MCF 10A (cell line): Measurements from ENCODE around the gene POLR2E. TPM values are rescaled to one million over a fixed set of nuclear protein-coding genes. Genes with fewer than 3 reads are reported as not detected.
A peak's percentile ranks its signal among the peaks of the same experiment; 100 is the strongest.
"Not testable (repeated sequence)": the region's sequence is repeated elsewhere in the genome, so short reads cannot be mapped to it uniquely, and the experiment has no call there.

Source experiments
- BruUV-seq: library from RNA; stranded (reverse); fragments of 400-500 nt; replicated peaks from 2 replicates; lab custom pipeline; 2021; lab: Mats Ljungman, UMichigan
- CTCF ChIA-PET: fragments of 300-600 bp; sonication (Branson Sonifier 250); formaldehyde crosslinking; extraction: SDS; loops from one replicate; lab custom pipeline; 2021; ENCODE audit warnings: antibody characterized with exemption, inconsistent platforms; lab: Yijun Ruan, JAX
- POLR2A ChIA-PET: fragments of 300-600, 350-650 bp; sonication (Branson Sonifier 250); formaldehyde crosslinking; extraction: SDS; loops from one replicate; lab custom pipeline; 2020; ENCODE audit warnings: antibody characterized with exemption, inconsistent platforms; lab: Yijun Ruan, JAX
- DNase-seq: peaks from one replicate; pipeline ENCODE4 v3.0.0-alpha.2; 2018; ENCODE audit not compliant: unreplicated experiment
- H3K27ac Mint-ChIP-seq: one replicate; pipeline ENCODE4 v1.8.0; 2022; ENCODE audit warnings: mild to moderate bottlenecking, low read depth, mixed read lengths; ENCODE audit not compliant: unreplicated experiment
- H3K27me3 Mint-ChIP-seq: one replicate; pipeline ENCODE4 v1.8.0; 2022; ENCODE audit warnings: mixed read lengths; ENCODE audit not compliant: insufficient read depth, unreplicated experiment
- H3K36me3 Mint-ChIP-seq: one replicate; pipeline ENCODE4 v1.8.0; 2022; ENCODE audit warnings: mild to moderate bottlenecking, moderate library complexity, mixed read lengths; ENCODE audit not compliant: insufficient read depth, unreplicated experiment
- H3K4me1 Mint-ChIP-seq: one replicate; pipeline ENCODE4 v1.8.0; 2022; ENCODE audit warnings: mixed read lengths; ENCODE audit not compliant: insufficient read depth, unreplicated experiment
- H3K4me3 Mint-ChIP-seq: one replicate; pipeline ENCODE4 v1.8.0; 2022; ENCODE audit warnings: mild to moderate bottlenecking, moderate library complexity, mixed read lengths; ENCODE audit not compliant: unreplicated experiment
- H3K9me3 Mint-ChIP-seq: one replicate; pipeline ENCODE4 v1.8.0; 2022; ENCODE audit warnings: mixed read lengths; ENCODE audit not compliant: unreplicated experiment
- intact Hi-C: fragments of 100-400 bp; cut with micrococcal nuclease; formaldehyde crosslinking; loops from 2 replicates; pipeline ENCODE4 v1.14.1; 2022
- total RNA-seq: library from RNA; stranded (reverse); gene quantifications from 2 replicates; pipeline ENCODE4 v1.2.3, GENCODE V29; 2022
- TF ChIP-seq, protein P1 (sequence below): fragments of 200-600 bp; IDR thresholded peaks from one replicate; pipeline ENCODE4 v1.8.0; 2022; ENCODE audit warnings: antibody characterized with exemption, mild to moderate bottlenecking; ENCODE audit not compliant: unreplicated experiment

Gene POLR2E
- total RNA-seq, 1 experiment from 2014 or later: 184 TPM

DNA sequence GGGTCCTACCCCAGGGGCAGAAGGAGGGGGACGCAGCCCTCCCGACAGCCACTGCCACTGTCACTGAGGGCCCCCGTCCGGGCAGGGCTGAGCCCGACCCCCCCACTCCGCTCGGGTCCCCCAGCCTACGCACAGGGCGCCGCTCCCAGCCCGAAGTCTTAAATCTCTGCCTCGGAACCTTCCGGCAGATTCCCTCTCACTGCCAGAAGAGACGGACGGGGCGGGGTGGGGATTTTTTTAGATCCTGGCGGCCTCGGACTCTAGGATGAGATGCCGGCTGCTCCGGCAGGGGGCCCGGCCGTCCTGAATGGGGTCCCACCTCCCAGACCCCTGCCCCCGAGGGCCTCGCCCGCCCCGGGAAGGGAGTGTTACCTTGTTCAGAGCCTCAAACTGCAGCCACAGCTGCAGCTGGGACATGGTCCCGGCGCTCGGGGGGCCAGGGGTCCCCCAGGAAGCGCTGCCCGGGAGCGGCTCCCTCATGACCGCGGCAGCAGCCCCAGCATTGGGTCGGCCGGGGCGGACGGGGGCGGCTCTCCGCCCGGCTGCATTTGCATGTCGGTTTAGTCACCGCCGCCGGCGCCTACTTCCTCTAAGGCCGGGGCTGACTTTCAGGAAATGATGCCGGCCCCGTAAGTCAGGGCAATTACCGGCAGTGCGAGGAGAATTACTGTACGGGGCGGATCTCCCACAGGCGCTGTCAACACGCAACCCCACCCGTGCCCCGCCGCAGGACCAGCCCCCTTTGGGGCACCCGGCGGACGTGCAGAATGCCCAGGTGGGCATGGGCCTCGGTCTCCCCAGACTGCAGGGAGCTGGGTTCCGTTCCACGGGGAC lies 36.8 kb upstream of the POLR2E start:
- TF ChIP-seq, protein P1, sequence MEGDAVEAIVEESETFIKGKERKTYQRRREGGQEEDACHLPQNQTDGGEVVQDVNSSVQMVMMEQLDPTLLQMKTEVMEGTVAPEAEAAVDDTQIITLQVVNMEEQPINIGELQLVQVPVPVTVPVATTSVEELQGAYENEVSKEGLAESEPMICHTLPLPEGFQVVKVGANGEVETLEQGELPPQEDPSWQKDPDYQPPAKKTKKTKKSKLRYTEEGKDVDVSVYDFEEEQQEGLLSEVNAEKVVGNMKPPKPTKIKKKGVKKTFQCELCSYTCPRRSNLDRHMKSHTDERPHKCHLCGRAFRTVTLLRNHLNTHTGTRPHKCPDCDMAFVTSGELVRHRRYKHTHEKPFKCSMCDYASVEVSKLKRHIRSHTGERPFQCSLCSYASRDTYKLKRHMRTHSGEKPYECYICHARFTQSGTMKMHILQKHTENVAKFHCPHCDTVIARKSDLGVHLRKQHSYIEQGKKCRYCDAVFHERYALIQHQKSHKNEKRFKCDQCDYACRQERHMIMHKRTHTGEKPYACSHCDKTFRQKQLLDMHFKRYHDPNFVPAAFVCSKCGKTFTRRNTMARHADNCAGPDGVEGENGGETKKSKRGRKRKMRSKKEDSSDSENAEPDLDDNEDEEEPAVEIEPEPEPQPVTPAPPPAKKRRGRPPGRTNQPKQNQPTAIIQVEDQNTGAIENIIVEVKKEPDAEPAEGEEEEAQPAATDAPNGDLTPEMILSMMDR: no peak
- ChIA-PET CTCF (interaction anchor here (1.2 kb wide), 1 partner anchor 18 kb away, joined by 4 read pairs; no protein-coding TSS in a partner anchor), POLR2A (interaction anchor here (1.1 to 1.2 kb wide), 2 partner anchors 11 to 29 kb away, joined by 3 read pairs; no protein-coding TSS in a partner anchor)
- peak overlapping the region; percentile 63 for H3K4me3 Mint-ChIP-seq
- peak; percentile 90 for DNase-seq
- intact Hi-C loops: loop anchor here (2.0 kb wide), 1 partner anchor 37 kb away; no protein-coding TSS in a partner anchor
- BruUV-seq: no TSS peak
- no peaks in the 10 kb centered on the region for H3K27me3 Mint-ChIP-seq
- H3K27ac Mint-ChIP-seq: peak overlapping the region; percentile 54
- H3K4me1 Mint-ChIP-seq: peaks cover 8% of the 10 kb centered on the region
- H3K9me3 Mint-ChIP-seq: no peaks in the 10 kb centered on the region
- H3K36me3 Mint-ChIP-seq: peaks cover 52% of the 10 kb centered on the region

- intact Hi-C loops: no loop called here
- CTCF ChIA-PET: interaction anchor here (0.6 to 1.2 kb wide), 3 partner anchors 15 to 37 kb away, joined by 3 to 4 read pairs (median 3); no protein-coding TSS in a partner anchor
- POLR2A ChIA-PET: interaction anchor here (0.6 to 1.2 kb wide), 3 partner anchors 12 to 50 kb away, joined by 3 read pairs; no protein-coding TSS in a partner anchor
- no peaks in the 10 kb centered on the region for H3K27me3 Mint-ChIP-seq
- TF ChIP-seq, protein P1: no peak
- H3K27ac Mint-ChIP-seq: peak overlapping the region; percentile 54
- peak overlapping the region; percentile 63 for H3K4me3 Mint-ChIP-seq
- peaks cover 8% of the 10 kb centered on the region for H3K4me1 Mint-ChIP-seq
- no TSS peak for BruUV-seq
- no peak for DNase-seq
- no peaks in the 10 kb centered on the region for H3K9me3 Mint-ChIP-seq
- peaks cover 53% of the 10 kb centered on the region for H3K36me3 Mint-ChIP-seq
Observed at GRCh38 chr19:1130771-1131717, 35.9 kb upstream of the POLR2E start.

DNA sequence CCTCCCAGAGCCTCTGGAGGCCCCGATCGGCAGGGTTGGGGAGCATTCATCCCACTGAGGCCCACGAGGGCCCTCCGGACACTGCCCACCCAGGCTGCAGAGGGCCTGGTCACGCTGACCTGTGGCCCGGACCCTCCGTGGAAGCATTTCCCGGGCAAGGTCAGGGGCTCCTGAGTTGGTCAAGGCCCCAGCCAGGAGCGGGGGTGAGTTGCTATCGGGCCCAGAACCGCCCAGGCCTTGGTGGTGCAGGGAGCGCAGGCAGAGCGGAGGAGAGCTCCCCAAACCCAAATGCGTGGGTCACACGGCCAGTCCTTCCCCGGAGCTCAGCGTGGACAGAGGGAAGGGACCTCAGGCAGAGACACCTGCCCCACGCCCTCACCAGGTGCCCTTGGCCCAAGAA lies 34.4 kb upstream of the POLR2E start:
- H3K27ac Mint-ChIP-seq: no peak overlapping the region
- intact Hi-C loops: no loop called here
- no peak for DNase-seq
- ChIA-PET POLR2A (interaction anchor here (1.0 to 1.7 kb wide), 2 partner anchors 26 to 35 kb away, joined by 3 to 7 read pairs; no protein-coding TSS in a partner anchor), CTCF (interaction anchor here (1.0 kb wide), 1 partner anchor 13 kb away, joined by 3 read pairs; no protein-coding TSS in a partner anchor)
- H3K9me3 Mint-ChIP-seq: no peaks in the 10 kb centered on the region
- no TSS peak for BruUV-seq
- TF ChIP-seq, protein P1: no peak
- H3K4me1 Mint-ChIP-seq: peaks cover 8% of the 10 kb centered on the region
- peaks cover 58% of the 10 kb centered on the region for H3K36me3 Mint-ChIP-seq
- no peak overlapping the region for H3K4me3 Mint-ChIP-seq
- H3K27me3 Mint-ChIP-seq: no peaks in the 10 kb centered on the region

DNA sequence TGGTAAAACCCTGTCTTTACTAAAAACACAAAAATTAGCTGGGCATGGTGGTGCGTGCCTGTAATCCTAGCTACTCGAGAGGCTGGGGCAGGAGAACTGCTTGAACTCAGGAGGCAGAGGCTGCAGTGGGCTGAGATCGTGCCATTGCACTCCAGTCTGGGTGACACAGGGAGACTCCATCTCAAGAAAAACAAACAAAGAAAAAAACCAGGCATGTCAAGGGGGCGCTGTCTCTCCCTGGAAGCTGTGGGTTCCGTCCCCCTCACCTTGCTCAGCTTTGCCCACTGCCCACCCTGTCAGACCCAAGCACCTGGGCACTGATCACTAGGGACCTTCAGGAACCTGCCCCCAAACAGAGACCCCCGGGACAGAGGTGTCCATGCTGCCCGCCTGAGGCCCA lies 33.9 kb upstream of the POLR2E start:
- ChIA-PET POLR2A (interaction anchor here (1.0 to 1.7 kb wide), 2 partner anchors 26 to 35 kb away, joined by 3 to 7 read pairs; no protein-coding TSS in a partner anchor), CTCF (interaction anchor here (0.6 to 1.0 kb wide), 2 partner anchors 14 to 23 kb away, joined by 3 to 8 read pairs; no protein-coding TSS in a partner anchor)
- H3K4me3 Mint-ChIP-seq, intact Hi-C loops, H3K4me1 Mint-ChIP-seq, H3K9me3 Mint-ChIP-seq, DNase-seq, BruUV-seq, H3K27ac Mint-ChIP-seq, H3K27me3 Mint-ChIP-seq: not testable (repeated sequence)
- peaks cover 58% of the 10 kb centered on the region for H3K36me3 Mint-ChIP-seq
